Measurements from ENCODE around the gene GNAQ.

- no peak for TF ChIP-seq MAX (IDR thresholded peaks at IDR 0.05; ENCODE audit: low read depth)
- TF ChIP-seq EP300 (IDR thresholded peaks at IDR 0.05; ENCODE audit: borderline replicate concordance in 1 of 2, low read depth in 1 of 2, low read length in 1 of 2): no peak
- no peak for TF ChIP-seq CTCF (IDR thresholded peaks at IDR 0.05)
- no peak for TF ChIP-seq SMC3 (IDR thresholded peaks at IDR 0.05; ENCODE audit: low read depth, low read length)
- TF ChIP-seq ELF1 (IDR thresholded peaks at IDR 0.05): no peak
- no peak for TF ChIP-seq EZH2phosphoT487 (IDR thresholded peaks at IDR 0.05; ENCODE audit: borderline replicate concordance, low read depth)
- no peak for TF ChIP-seq ZBTB33 (IDR thresholded peaks at IDR 0.05; ENCODE audit: borderline replicate concordance, low read depth)
- no peak for TF ChIP-seq TAF1 (IDR thresholded peaks at IDR 0.05; ENCODE audit: borderline replicate concordance, low read depth, low read length)
Measured at GRCh38 chr9:78000221-78000620, 31.4 kb downstream of the GNAQ start.

Data from SK-N-SH (cell line).